ENCODE data around the gene TLR1.
"Not testable (repeated sequence)": the region's sequence is repeated elsewhere in the genome, so short reads cannot be mapped to it uniquely, and the experiment has no call there.

Gene TLR1

DNA sequence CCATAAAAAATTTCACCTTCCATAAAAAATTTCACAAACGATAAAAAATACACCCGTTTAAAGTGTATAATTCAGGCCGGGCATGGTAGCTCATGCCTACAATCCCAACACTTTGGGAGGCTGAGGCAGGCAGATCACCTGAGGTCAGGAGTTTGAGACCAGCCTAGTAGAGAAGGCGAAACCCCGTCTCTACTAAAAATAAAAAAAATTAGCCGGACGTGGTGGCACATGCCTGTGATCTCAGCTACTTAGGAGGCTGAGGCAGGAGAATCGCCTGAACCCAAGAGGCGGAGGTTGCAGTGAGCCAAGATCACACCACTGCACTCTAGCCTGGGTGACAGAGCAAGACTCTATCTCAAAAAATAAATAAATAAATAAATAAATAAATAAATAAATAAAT, 1.7 kb upstream of the TLR1 start:
- not testable (repeated sequence) for DNase-seq

GRCh38 chr4:38805530-38806145, 1.0 kb upstream of the TLR1 start:
- DNase-seq = no peak

DNA sequence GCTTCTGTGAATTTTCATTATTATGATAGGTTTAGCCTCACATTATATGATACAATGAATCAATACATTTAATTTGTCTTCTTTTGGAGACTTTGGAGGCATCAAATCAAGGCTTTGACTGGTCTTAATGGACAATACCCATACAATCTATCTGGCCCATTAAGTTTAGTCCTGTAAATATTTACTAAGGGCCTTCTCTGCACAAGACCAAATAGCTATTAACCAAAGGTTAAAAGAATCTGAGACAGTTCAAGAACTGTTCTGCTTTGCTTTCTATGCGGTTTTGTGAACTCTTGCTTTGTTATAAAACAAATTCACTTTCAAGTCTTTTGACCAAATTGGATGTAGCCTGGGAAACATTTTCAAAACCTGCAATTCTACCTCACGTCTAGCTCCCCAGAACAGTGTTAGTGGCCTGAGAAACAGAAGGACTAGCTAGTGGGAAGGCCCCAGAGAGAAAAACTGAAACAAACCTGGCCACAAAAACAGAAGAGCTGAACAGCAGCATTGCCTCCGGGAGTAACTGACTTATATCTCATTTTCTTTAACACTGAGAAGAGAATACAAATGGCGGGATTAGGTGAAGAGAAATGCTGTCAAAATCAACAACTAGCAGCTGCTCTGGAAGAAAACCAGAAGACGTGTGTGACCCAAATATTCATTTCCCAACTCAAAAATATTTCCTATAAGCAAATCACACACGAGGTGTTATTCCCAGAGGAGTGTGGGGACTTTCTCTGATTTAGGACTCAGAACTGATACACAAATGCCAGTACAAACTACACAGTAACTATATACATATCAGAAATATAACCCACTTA, 548 bp downstream of the TLR1 start:
- no peak for DNase-seq

DNA sequence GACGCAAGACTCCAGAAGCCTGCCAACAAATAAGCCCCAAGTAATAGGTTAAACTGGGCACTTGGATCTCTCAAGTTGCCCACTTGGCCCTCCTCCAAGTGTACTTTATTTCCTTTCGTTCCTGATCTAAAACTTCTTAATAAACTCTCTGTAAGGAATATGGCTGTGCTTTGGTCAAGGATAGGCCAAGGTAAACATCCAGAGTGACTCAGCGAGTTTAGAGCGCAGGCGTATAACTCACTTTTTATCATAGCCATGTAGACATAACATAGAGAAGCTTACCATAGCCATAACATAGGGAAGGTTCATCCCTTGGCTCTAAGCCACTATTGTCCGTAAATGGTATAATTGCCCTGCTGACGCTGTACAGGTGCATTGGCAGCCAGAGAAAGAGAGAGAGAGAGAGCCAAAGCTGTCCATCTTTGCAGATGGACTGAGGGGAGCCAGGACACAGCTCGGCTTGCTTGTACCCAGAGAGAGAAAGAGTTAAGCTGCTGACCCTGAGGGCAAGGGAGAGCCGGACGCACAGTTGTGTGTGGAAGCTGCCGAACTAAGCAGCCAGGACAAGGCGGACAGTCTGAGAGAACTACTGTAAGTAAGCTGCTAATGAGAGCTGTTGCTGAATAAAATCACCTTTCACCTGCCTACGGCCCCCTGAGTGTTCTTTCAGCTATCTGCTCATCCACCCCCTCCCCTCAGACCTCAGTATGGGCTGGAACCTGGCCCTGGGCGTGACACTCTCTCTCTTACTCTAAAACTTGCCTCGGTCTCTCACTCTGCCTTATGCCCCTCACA, 1.8 kb downstream of the TLR1 start:
- no peak for DNase-seq

- no peak for DNase-seq
Measured at GRCh38 chr4:38800961-38801450, 3.6 kb downstream of the TLR1 start.

DNA sequence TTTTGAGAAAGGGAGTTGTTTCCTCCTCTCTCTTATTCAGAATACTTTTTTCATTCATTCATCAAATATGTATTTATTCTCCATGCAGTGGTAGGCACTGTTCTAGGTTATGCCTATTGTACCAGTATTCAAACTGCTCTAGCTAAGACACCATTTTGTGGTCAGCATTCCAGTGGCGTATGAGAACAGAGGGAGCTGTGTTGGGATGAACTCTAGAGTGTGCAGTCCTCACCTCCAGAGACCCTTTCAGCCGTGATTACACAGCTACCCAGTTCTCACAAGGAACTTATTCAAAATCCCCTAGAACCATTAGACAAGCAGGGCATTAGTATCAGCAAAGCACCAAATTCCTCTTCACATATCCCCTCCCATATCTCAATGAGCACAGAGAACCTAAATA, 4.2 kb downstream of the TLR1 start:
- DNase-seq = no peak

DNA sequence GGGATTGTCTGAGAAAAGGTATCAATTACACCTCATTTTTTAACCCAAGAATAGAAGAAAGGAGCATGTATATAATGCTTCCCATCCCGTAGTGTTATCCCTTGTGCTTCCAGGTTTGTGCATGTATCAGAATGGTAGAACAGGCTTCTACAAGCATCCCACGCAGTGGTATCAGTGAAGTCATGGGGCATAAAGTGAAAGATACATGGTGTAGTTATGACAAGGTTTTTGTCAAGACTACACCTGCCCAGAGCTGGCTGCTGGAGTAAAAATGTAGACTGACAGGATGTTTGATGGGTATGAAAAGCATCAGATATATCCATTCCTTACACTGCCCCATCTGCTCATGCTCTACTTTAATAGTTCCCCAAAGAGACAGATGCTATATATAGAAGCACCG, 9.5 kb downstream of the TLR1 start:
- no peak for DNase-seq

- DNase-seq = no peak
Measured at GRCh38 chr4:38794051-38794450, 10.5 kb downstream of the TLR1 start.

DNA sequence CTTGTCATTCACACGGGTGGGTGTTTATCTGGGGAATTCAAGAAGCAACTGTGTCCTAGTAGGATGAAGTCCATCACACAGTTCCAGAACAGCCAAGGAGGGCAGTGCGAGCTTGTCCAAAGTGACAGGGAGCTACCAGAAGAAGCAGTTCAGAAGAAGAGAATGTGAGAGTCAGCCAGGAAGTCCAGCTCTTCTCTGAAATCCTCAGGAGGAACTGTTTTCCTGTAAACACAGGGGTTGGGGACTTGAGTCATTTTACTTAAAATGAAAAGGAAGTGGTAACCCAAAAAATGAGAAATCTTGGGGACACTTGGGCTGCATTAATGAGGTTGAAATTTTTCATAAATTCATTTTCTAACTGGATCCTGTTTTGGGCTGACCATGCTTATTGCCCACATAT, 13.6 kb downstream of the TLR1 start:
- no peak for DNase-seq

- no peak for DNase-seq
Measured at GRCh38 chr4:38788317-38788716, 16.3 kb downstream of the TLR1 start.

DNA sequence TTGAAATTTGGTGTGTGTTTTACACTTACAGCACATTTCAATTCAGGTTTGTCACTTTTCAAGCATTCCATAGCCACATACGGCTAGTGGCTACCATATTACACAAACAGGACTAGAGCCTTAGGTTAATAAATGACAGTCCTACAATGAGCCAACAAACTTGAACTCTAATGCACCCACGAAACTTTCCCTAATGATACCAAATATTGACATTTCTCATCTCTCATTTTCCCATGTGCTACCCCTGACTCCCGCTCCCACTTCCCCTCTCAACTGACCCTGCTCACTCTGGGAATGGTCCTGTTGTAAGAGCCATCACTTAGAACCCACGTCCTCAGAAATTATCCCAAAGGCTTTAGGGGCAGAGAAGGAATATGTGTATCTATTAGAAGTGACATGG, 16.9 kb downstream of the TLR1 start:
- no peak for DNase-seq

GRCh38 chr4:38785901-38786402, 18.6 kb downstream of the TLR1 start:
- DNase-seq = no peak

DNA sequence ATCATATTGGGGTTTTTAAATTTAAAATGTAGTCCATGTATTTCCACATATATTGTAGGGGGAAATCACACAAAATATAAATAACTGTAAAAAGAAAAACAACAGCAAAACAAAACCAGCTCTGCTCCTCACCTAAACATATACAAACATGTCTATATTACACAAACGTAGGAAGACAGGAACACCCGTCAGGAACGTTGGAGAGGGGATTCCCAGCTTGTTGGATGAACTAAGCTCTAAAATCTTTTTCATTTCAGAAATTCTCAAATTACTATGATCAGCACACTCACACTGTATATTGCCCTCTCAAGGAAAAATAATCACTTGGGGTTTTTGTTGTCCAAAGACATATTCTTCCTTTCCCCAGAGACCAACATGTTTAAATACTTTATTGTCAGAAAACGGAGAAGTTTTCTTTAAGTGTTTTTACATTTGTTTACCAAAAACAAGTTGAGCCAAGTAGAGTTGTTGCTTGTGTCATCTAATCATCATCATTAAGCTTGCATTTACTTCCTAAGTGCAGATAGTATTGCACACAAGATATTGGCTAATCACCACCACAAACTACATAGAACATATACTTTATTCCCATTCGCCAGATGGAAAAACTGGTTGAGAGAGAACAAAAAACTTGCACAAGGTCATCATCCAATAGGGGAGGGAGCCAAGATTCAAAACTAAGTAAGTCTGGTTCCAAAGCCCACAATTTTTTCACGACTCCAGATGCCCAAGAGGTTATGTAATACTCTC, 19.4 kb downstream of the TLR1 start:
- no peak for DNase-seq

GRCh38 chr4:38784141-38784540, 20.4 kb downstream of the TLR1 start:
- DNase-seq = no peak

DNA sequence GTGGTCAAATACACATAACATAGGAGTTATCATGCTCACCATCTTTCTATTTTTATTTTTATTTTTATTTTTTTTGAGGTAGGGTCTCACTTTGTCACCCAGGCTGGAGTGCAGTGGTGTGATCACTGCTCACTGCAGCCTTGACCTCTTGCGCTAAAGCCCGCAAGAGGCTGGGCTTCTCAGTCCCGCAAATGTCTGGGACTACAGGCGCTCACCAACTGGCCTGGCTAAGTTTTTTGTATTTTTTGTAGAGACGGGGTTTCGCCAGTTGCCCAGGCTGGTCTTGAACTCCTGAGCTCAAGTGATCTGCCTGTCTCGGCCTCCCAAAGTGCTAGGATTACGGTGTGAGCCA, 21.5 kb downstream of the TLR1 start:
- no peak for DNase-seq

DNA sequence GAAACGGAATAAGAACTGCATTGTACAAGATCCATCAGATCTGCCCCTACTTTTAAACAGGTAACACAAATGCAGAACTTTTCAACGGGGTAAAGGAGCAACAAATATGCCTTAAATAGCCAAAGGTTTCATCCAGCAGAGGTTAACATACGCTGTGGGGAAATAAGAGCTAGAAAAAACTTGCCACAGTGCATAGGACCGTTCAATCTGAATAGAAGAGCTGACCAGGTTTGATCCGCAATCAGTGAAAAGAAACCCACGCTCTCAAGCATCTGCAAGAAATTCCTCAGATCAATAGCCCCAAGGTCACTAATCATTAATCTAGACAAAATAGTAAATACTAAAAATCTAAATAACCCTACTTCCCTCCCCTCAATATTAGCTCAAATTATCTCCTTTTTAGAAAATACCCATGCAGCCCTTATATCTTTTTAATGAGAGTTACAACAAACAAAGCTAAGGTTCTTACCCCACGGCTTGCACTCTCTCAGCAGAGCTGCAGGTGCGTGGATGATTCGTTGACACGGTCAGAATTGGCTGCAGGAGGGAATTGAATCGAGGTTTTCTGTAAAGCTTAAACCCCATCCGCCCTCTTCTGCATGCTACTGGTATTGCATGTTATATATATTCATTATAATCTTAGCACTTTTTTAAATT, 22.0 kb downstream of the TLR1 start, which contains the start of gene TLR10:
TSS of gene TLR10 (minus strand) at position 539 of the 657 bp plus-strand sequence. CDS start 7,400 bp downstream, outside the sequence.
- DNase-seq = peak; percentile 51

DNA sequence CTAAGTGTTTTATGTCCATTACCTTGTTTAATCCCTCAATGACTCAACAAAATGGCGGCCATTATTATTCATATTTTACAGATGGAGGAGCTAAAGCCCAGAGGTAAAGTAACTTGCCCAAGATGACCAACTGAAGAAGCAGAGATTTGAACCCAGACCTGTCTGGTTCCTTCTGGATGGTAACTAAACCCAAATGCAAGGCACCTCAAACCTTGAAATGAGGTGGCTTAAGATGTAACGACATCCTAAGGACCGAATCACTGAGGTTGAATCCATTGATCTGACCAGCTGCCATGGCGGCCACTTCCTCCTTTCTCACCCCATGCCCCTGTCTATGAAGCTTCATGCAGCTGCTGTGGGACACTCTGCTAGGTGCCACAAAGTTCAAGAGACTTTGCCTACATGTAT, 22.7 kb downstream of the TLR1 start:
- no peak for DNase-seq

- no peak for DNase-seq
Measured at GRCh38 chr4:38780833-38781484, 23.6 kb downstream of the TLR1 start.

- no peak for DNase-seq
Measured at GRCh38 chr4:38779790-38780189, 24.8 kb downstream of the TLR1 start.

GRCh38 chr4:38777925-38778324, 26.7 kb downstream of the TLR1 start:
- not testable (repeated sequence) for DNase-seq

DNA sequence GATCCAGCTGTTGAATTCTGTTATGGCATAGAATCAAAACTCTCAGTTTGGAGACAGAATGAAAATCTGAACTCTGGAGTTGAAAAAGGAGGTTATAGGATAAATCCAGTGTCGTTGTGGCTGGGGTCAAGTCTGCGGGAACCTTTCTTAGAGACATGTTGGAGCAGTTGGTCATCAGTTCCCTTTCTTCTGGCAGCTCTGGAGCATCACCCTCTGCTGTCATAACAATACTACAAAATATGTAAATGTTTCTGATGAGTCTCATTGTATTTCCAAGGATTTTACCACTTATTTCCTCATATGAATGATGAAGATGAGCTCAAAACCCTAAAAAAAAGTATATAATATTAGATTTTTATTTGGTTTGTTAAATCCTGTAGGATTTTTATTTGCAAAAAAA, 29.3 kb downstream of the TLR1 start:
- DNase-seq = no peak

Measured in NCI-H1105 treated with DMSO at 0.1 percent for 48 hours (cell line).